H1 (cell line): ENCODE data around the gene GPR25. TPM values are rescaled to one million over a fixed set of nuclear protein-coding genes. Genes with fewer than 3 reads are reported as not detected.

ENCODE experiments used
- NANOG ChIP-seq: IDR thresholded peaks from 2 replicates; pipeline ENCODE4 v1.6.1; 2011; ENCODE audit warnings: low read length, low read depth, mild to moderate bottlenecking, inconsistent platforms; ENCODE audit not compliant: insufficient read depth, poor library complexity, severe bottlenecking
- TCF12 ChIP-seq: IDR thresholded peaks from 2 replicates; pipeline ENCODE4 v1.6.1; 2011; ENCODE audit warnings: low read depth, mild to moderate bottlenecking, low read length
- polyA plus RNA-seq, 7 experiments: library from polyadenylated mRNA; depleted of rRNA in 3 of 7; stranded (reverse) in 5 of 7; unstranded in 2 of 7; fragments of >200 nt in 5 of 7; fragments of 200-250 nt in 2 of 7; gene quantifications; 1 replicate in 5 of 7; 2 replicates in 1 of 7; 4 replicates in 1 of 7; pipeline versions ENCODE4 v1.2.1 to v1.2.3, GENCODE V29; 2011 to 2013; ENCODE audit warnings: missing spikeins in 2 of 7, mixed read lengths in 2 of 7
- total RNA-seq: library from RNA; stranded (reverse); fragmentation: NEBNext Ultra II Directional; extraction: Animal tissue kit (Norgen Biotek cat#: 25700); gene quantifications from 2 replicates; pipeline ENCODE4 v1.2.1, GENCODE V29; 2021

The GPR25 gene
- total and polyA plus RNA-seq, 2 of the 8 experiments (the other 6 are each of a cell fraction or from before 2014, with no cell fraction given): not detected

- TF ChIP-seq NANOG (no peak), TCF12 (no peak)
These were observed 6.3 kb upstream of the GPR25 start (continued) for GRCh38 chr1:200866521-200866920.
